Neural crest cell (in vitro differentiated cells): ENCODE data around the gene CREB5. TPM values are rescaled to one million over a fixed set of nuclear protein-coding genes. Genes with fewer than 3 reads are reported as not detected.

Experiments
- DNase-seq: peaks from one replicate; pipeline ENCODE4 v3.0.0; 2021; ENCODE audit warnings: low read depth, mixed read lengths, low spot score
- H3K27ac Mint-ChIP-seq: one replicate; pipeline ENCODE4 v1.8.0; 2021; ENCODE audit warnings: mild to moderate bottlenecking, mixed read lengths; ENCODE audit not compliant: unreplicated experiment
- H3K27me3 Mint-ChIP-seq: 2 replicates; pipeline ENCODE4 v1.8.0; 2021; ENCODE audit warnings: low read depth, mild to moderate bottlenecking, mixed read lengths
- H3K36me3 Mint-ChIP-seq: 2 replicates; pipeline ENCODE4 v1.8.0; 2021; ENCODE audit warnings: low read depth, mild to moderate bottlenecking, mixed read lengths
- H3K4me1 Mint-ChIP-seq: 2 replicates; pipeline ENCODE4 v1.8.0; 2021; ENCODE audit warnings: mixed read lengths
- H3K4me3 Mint-ChIP-seq: one replicate; pipeline ENCODE4 v1.8.0; 2021; ENCODE audit warnings: mild to moderate bottlenecking, mixed read lengths
- H3K9me3 Mint-ChIP-seq: 2 replicates; pipeline ENCODE4 v1.8.0; 2021; ENCODE audit warnings: mixed read lengths
- CTCF ChIP-seq: fragments of 200-600 bp; sonication (generic); conservative IDR thresholded peaks from 2 replicates; pipeline ENCODE4 v1.5.0; 2021; ENCODE audit warnings: antibody characterized with exemption, mild to moderate bottlenecking
- total RNA-seq: library from RNA; stranded (reverse); gene quantifications from 2 replicates; pipeline ENCODE4 v1.2.1, GENCODE V29; 2021

The CREB5 gene
- total RNA-seq, 1 donor from 2014 or later, result 8.3 TPM

- H3K9me3 Mint-ChIP-seq, result peaks cover 3% of the 10 kb centered on the region
- no peaks in the 10 kb centered on the region for H3K27me3 Mint-ChIP-seq
- H3K36me3 Mint-ChIP-seq, result peaks cover 3% of the 10 kb centered on the region
- TF ChIP-seq CTCF, result no peak
- no peak overlapping the region for H3K27ac Mint-ChIP-seq
- peaks cover 59% of the 10 kb centered on the region for H3K4me1 Mint-ChIP-seq
- no peak for DNase-seq
- H3K4me3 Mint-ChIP-seq, result no peak overlapping the region
Measured at GRCh38 chr7:28484606-28484935, 72.3 kb downstream of the CREB5 start.

- Mint-ChIP-seq H3K4me3 (no peak overlapping the region), H3K36me3 (peaks cover 3% of the 10 kb centered on the region), H3K4me1 (peaks cover 44% of the 10 kb centered on the region), H3K9me3 (peaks cover 3% of the 10 kb centered on the region), H3K27me3 (no peaks in the 10 kb centered on the region), H3K27ac (no peak overlapping the region)
- DNase-seq, result no peak
- no peak for TF ChIP-seq CTCF
Measured at GRCh38 chr7:28487487-28487886, 75.2 kb downstream of the CREB5 start.

- Mint-ChIP-seq H3K9me3 (peaks cover 3% of the 10 kb centered on the region), H3K27ac (no peak overlapping the region), H3K4me1 (peaks cover 38% of the 10 kb centered on the region), H3K27me3 (no peaks in the 10 kb centered on the region), H3K36me3 (peaks cover 3% of the 10 kb centered on the region), H3K4me3 (no peak overlapping the region)
- no peak for TF ChIP-seq CTCF
- no peak for DNase-seq
Measured at GRCh38 chr7:28488061-28488791, 75.9 kb downstream of the CREB5 start.

GRCh38 chr7:28490831-28491230, 78.5 kb downstream of the CREB5 start:
- no peak overlapping the region for H3K4me3 Mint-ChIP-seq
- peaks cover 3% of the 10 kb centered on the region for H3K36me3 Mint-ChIP-seq
- H3K27ac Mint-ChIP-seq, result no peak overlapping the region
- H3K27me3 Mint-ChIP-seq, result no peaks in the 10 kb centered on the region
- TF ChIP-seq CTCF, result no peak
- DNase-seq, result no peak
- H3K4me1 Mint-ChIP-seq, result peaks cover 24% of the 10 kb centered on the region
- peaks cover 3% of the 10 kb centered on the region for H3K9me3 Mint-ChIP-seq

GRCh38 chr7:28493477-28493876, 81.2 kb downstream of the CREB5 start:
- Mint-ChIP-seq H3K27ac (no peak overlapping the region), H3K4me3 (no peak overlapping the region), H3K9me3 (peaks cover 3% of the 10 kb centered on the region), H3K27me3 (no peaks in the 10 kb centered on the region), H3K4me1 (peaks cover 23% of the 10 kb centered on the region), H3K36me3 (peaks cover 3% of the 10 kb centered on the region)
- DNase-seq, result no peak
- TF ChIP-seq CTCF, result no peak
